Right renal cortex interstitium (tissue), 3 donors: ENCODE measurements around the gene VIL1. TPM values are rescaled to one million over a fixed set of nuclear protein-coding genes. Genes with fewer than 3 reads are reported as not detected.
A peak's percentile ranks its signal among the peaks of the same experiment; 100 is the strongest.

Experiments used
- DNase-seq, 3 donors: peaks; one replicate each; pipeline ENCODE4 v3.0.0-alpha.2; 2013; ENCODE audit warnings: low read depth in 3 of 3, low spot score in 2 of 3
- polyA plus RNA-seq, 3 donors: library from polyadenylated mRNA; unstranded; fragments of 120-200 nt; gene quantifications; one replicate each; pipeline ENCODE4 v1.2.1, GENCODE V29; 2013; ENCODE audit not compliant: insufficient read length in 3 of 3

VIL1 gene
- polyA plus RNA-seq, 3 donors: 18.8 to 26.9 (median 25.1) TPM

DNA sequence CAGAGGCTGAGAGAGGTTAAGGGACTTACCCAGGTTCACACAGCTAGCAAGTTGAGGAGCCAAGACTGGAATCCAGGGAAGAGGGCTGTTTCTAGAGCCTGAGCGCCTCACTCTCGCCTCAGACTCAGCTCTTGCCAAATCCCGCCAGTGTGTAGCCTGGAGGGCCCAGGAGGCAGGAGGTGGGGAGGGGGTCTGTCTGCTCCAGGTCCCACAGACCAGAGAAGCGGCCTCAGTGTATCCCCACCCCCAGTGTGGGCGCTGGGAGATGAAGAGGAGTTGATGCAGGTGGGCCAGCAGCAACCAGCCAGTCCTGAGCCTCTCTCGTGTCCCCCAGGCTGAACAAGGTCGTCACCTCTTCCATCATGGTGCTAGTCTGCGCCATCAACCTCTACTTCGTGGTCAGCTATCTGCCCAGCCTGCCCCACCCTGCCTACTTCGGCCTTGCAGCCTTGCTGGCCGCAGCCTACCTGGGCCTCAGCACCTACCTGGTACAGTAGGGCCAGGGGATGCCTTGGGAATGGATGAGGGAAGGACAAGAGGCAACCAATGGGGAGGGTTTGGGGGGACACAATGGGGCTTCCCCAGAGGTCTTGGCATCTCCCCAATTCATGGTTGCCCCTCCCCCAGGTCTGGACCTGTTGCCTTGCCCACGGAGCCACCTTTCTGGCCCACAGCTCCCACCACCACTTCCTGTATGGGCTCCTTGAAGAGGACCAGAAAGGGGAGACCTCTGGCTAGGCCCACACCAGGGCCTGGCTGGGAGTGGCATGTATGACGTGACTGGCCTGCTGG, 24.4 kb upstream of the VIL1 start:
- no peak for DNase-seq

DNA sequence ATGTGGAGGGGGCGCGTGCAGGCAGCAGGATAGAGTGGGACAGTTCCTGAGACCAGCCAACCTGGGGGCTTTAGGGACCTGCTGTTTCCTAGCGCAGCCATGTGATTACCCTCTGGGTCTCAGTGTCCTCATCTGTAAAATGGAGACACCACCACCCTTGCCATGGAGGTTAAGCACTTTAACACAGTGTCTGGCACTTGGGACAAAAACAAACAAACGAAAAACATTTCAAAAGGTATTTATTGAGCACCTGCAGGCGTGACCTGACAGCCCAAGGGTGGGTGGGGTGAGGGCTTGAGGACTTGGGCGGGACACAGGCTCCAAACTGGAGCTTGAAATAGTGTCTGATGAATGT, 23.9 kb upstream of the VIL1 start:
- DNase-seq: no peak

DNA sequence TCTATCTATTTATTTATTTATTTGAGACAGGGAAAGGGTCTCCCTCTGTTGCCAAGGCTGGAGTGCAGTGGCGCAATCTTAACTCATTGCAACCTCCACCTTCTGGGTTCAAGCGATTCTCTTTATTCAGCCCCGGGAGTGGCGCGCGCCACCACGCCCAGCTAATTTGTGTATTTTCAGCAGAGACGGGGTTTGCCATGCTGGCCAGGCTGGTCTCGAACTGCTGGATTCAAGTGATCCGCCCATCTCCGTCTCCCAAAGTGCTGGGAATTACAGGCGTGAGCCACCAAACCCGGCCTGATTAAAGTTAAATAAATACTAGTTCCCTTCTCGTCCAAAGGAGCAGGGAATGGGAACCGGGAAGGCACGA, 23.5 kb upstream of the VIL1 start:
- DNase-seq: no peak

DNA sequence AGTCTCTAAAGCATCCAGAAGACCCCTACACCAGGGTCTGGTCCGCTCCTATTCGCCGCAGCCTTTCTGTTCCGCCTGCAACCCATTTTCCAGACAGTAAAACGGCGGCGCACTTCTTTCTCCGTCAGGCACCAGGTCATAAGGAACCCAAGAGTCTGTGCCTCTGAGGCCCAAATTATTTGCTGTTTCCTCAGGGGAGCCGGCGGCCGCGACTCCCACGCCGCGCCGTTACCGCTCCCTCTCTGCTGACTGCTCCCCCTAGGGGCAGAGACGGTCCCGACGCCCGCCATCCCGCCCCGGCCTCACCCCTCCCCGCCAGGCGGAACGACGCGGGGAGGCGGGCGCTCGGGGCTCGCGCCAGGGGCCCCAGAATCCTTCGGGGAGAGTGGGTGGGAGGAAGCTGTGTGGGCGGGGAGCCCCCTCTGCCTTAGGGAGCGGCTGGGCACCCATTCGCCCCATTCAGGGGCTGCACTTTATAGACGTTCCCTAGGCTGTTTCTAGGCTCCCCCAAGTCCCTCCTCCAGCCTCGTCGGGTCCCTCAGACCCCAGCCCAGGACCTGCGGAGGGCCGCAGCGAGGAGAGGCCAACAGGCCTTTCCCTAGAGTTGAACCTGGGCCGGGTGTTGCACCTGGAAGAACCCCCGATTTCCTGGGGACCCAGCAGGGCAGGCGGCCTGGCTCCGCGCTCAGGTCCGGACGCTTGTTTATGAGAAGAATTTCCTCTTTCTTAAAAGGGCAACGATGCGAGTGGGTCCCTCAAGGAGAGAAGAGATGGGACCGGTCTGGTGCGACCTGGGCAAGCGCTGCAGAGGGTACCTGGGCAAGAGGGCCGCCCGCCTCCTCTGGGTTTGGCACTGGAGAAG, 22.9 kb upstream of the VIL1 start:
- peak; percentile 92 to 97 (median 95) for DNase-seq

DNA sequence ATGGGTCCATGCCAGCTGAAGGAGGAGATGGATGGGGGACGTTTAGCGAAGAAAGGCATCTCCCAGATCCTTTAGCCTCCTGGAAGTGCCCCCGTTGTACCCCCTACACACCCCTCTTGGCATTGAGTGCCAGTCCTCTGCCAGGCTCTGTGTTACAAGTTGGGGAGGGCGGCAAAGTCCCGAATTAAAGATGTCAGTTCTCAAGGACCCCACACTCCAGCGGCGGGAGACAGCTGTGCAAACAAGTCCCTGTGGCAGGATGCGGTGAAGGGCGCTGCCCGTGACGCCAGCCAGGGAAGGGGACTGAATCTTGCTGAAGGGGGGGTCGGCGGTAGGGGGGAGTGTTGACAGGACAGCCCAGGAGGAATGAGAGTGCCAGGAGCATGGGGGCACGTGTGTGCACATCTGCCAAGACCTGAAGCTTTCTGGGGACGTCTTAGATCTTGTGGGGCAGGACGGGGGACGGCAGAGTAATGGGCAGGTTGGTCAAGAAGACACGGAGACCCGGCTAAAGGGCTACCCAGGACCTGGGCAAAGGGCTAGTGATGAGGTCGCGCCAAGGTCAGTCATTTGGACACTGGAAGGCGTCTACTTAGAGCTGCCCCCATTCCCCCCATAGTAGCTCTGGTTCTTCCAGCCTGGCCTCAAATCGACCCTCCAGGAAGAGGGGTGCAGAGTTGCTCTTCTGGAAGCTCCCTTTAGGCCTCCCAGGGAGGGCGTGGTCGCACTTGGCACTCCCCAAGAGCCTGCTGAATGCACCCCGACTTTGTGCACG, 22.0 kb upstream of the VIL1 start:
- peak in 1 of 3 donors; percentile 57 for DNase-seq

DNA sequence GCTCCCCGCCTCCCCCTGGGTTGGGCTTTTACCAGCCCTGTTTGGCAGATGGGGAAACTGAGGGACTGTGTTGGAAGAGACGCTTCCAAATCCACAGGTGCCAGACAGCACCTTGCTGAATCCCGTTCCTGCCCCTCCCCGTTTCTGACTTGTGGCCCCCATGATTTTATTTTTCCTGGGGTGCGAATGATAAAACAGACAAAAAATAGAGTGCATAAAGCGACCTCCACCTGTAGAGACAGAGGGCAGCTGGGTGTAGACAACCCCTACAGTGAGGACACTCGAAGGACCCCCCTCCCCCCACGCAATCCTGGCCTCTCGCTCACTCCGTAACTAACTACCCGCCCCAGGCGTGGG, 21.5 kb upstream of the VIL1 start:
- DNase-seq: no peak

DNA sequence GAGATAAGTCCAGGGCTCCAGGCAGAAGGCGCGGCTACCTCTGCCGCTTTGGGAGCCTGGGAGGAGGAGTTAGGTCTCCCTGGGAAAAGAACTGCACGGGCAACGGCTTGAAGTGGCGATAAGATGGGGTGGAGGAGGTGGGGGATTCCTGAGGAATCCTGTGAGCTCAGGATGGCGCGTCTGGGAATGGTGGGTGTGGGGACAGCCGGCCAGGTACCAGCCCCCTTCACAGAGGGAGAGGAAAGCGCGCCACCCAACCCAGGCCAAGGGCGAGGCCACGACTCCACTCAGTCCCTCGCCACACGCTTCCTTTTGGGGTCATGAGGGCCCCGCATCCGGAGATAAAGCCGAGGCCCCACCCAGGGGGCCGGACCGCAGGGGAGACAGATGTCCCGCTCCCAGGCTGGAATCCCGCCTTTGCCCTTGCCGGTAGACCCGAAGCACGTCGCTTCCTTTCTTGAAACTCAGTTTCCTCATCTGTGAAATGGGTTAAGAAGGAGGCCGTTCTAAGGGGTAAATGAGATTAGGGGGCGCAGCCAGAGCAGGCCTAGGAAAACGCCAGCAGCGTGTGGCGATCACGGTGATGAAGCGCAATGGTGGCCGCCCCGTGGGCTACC, 21.0 kb upstream of the VIL1 start:
- DNase-seq: no peak

DNA sequence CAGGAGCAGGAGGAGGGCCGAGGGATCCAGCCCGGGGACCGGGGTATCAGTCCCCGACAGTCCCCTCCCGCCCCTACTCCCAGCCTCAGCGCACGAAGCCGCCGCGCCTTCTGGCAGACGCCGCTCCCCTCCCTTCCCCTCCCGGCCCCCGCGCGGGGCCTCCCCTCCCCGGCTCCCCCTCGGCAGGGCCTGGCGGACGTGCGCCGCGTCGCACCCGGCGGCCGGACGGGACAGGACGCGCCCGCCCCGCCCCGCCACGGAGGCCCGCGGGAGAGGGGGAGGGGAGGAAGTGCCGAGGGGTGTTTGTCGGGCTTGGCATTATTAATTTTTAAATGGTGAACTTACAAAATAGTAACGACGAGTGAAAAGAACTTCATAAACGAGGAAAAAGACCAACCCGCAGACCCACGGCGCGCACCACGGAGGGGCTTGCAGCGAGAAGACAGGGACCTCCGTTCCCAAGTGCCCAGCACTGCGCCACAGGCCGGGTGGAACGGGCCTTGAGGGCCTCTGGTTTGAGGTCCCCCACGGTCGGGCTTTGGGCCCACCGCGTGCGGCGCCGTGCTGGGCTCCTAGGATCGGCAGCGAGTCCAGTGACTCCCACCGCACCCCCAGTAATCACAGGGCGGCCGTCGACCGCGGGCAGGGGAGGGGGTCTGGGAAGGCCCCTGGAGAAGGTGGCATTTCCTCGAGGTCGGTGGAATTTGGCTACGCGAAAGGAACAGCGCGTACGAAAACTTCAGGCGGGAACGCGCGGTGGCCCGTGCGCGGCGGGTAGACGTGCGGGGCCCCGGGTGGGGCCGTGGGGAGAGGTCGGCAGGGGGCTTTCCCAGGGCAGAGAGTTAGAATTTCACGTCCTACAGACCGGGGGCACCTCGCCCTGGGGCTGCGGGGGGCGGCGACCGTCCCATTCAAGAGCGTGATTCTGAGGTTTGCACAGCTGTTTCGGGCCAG, 20.2 kb upstream of the VIL1 start:
- DNase-seq: no peak

DNA sequence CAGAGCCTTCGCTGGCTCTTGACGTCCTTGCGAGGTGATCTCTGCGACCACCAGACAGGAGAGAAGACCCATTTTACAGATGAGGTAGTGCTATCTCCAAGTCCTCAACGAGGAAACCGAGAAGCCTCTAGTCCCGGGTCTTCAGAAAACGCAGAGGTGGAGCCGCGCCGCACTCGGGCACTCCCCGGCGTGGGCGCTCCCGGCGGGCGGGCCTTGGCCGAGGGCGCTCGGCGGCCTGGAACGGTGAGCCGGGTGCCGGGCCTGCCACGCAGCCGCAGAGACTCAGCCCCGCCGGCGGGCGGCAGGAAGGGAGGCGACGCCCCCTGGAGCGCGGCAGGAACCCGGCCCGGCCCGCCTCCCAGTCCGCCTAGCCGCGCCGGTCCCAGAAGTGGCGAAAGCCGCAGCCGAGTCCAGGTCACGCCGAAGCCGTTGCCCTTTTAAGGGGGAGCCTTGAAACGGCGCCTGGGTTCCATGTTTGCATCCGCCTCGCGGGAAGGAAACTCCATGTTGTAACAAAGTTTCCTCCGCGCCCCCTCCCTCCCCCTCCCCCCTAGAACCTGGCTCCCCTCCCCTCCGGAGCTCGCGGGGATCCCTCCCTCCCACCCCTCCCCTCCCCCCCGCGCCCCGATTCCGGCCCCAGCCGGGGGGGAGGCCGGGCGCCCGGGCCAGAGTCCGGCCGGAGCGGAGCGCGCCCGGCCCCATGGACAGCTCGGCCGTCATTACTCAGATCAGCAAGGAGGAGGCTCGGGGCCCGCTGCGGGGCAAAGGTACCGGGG, 19.3 kb upstream of the VIL1 start, which contains the start of gene CTDSP1:
TSS of gene CTDSP1 (plus strand) at position 478 of the 776 bp plus-strand sequence. CDS start at position 701, 223 bp downstream.
- peak; percentile 91 to 99 (median 92) for DNase-seq

DNA sequence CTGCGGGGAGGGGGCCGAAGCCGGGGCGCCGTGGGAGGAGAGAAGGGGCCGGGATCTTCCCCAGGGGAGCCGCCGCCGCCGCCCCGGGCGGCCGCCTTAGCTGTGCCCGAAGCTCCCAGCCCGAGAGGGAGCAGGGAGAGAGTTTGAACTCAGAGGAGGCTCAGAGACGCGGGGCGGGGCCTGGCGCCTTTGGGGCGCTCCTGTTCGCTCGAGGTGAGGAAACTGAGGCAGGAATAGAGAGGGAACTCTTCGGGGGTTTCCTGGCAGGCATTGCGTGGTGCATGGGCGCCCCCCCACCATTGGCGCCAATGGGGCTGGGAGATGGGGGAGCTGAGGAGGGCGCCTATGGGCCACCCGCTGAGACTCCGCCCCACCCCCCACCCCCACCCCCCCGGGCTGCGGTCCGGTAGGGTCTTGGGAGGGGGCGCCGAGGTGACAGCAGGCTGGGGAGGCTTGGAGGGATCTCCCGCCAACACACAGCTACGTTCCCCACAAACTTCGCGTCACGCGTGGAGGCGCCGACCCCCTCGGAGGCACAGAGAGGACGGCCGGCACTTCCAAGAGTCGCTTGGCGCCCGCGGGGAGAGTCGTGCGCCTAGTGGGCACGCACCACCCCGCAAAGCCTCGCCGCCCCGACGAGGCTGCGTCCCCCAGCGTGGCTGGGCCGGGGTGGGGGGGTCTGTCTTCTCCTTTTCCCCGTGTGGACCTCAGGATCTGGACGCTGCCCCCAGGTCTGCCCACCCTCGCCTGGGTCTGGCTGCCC, 18.6 kb upstream of the VIL1 start:
- no peak for DNase-seq

DNA sequence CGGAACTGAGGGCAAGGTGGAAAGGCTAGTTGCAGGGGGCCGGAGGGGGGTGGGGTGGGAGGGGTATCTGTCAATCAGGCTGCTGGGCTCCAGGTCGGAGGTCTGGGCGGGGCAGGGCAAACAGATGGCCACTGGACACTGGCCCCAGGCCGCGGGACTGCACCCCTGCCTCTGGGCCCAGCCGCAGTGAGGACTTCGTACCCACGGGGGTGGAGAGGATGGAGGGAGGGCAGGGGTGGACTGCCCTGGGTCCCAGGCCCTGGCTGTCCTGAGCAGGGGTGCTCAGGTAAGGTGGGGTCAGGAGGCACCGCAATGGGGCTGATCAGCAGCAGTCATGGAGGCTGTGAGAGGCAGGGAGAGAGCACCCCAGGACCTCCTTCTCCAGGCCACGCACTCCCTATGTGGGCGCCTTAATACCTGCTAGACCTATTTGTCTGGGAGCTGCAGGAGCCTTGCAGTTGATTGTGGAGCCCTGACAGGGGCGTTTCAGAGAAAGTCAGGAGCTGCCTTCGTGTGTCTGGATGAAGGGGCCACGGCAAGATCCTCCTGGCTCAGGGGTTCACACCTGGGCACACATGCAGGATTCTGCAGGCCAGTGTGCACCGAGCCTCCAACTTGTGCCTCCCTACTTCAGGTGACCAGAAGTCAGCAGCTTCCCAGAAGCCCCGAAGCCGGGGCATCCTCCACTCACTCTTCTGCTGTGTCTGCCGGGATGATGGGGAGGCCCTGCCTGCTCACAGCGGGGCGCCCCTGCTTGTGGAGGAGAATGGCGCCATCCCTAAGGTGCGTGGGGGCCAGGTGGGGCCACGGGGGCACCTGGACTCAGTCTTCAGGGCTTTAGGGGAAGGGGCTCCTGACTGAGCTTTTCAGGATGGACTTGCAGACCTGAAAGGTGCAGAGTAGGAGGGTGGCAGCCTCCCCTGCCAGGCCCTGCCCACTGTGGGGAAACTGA, 17.7 kb upstream of the VIL1 start:
- no peak for DNase-seq

DNA sequence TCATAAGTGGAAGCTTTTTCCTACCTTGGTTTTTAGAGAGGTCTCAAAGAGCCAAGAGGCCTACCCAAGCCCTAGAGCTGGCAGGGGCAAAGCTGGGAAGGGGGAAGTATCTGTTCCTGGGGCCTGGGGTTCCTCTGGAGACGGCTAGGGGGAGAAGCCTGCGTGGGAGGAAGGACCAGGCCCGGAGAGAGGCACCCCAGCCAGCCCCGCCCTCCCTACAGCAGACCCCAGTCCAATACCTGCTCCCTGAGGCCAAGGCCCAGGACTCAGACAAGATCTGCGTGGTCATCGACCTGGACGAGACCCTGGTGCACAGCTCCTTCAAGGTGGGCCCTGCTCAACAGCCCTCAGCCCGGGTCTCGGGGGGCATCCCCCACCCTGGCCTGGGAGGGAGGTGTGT, 17.0 kb upstream of the VIL1 start:
- DNase-seq: no peak

DNA sequence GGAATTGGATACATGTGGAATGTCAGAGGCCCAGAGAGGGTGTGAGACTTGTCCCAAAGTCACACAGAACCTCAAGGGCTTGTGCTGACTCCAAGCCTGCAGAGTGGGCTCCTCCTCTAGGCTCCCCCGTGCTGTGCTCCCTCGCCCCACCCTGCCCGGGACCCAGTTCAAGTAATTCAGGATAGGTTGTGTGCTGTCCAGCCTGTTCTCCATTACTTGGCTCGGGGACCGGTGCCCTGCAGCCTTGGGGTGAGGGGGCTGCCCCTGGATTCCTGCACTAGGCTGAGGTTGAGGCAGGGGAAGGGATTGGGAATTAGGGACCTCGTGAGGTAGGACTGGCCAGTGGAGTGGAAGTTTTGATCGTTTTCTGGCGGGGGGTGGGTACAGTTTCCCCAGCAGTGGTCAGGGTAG, 16.4 kb upstream of the VIL1 start:
- DNase-seq: no peak

DNA sequence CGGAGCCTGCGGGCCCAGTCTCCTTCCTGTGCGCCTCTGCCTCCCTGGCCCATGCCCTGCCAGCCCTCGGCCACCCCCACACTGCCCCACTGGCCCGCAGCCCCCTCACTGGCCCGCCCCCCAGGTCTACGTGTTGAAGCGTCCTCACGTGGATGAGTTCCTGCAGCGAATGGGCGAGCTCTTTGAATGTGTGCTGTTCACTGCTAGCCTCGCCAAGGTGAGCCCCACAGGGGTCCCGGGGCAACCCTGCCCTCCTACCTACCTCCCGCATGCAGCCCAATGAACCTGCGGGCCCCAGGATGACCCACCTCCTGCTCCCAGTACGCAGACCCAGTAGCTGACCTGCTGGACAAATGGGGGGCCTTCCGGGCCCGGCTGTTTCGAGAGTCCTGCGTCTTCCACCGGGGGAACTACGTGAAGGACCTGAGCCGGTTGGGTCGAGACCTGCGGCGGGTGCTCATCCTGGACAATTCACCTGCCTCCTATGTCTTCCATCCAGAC, 16.0 kb upstream of the VIL1 start:
- no peak for DNase-seq

DNA sequence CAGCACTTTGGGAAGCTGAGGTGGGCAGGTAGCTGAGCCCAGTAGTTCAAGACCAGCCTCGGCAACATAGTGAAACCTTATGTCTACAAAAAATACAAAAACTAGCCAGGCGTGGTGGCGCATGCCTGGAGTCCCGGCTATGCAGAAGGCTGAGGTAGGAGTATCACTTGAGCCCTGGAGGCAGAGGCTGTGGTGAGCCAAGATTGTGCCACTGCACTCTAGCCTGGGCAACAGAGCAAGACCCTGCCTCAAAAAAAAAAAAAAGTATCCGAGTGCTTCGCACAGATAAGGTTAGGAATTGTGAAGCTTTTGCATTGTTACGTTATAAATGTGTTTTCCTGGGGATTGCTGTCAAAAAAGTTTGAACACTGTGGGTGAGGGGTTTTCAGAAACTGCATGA, 15.1 kb upstream of the VIL1 start:
- no peak for DNase-seq

DNA sequence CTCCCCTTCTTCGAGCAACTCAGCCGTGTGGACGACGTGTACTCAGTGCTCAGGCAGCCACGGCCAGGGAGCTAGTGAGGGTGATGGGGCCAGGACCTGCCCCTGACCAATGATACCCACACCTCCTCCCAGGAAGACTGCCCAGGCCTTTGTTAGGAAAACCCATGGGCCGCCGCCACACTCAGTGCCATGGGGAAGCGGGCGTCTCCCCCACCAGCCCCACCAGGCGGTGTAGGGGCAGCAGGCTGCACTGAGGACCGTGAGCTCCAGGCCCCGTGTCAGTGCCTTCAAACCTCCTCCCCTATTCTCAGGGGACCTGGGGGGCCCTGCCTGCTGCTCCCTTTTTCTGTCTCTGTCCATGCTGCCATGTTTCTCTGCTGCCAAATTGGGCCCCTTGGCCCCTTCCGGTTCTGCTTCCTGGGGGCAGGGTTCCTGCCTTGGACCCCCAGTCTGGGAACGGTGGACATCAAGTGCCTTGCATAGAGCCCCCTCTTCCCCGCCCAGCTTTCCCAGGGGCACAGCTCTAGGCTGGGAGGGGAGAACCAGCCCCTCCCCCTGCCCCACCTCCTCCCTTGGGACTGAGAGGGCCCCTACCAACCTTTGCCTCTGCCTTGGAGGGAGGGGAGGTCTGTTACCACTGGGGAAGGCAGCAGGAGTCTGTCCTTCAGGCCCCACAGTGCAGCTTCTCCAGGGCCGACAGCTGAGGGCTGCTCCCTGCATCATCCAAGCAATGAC, 14.4 kb upstream of the VIL1 start:
- DNase-seq: no peak
